Measurements from ENCODE around the gene GRM7.

Gene GRM7

DNA sequence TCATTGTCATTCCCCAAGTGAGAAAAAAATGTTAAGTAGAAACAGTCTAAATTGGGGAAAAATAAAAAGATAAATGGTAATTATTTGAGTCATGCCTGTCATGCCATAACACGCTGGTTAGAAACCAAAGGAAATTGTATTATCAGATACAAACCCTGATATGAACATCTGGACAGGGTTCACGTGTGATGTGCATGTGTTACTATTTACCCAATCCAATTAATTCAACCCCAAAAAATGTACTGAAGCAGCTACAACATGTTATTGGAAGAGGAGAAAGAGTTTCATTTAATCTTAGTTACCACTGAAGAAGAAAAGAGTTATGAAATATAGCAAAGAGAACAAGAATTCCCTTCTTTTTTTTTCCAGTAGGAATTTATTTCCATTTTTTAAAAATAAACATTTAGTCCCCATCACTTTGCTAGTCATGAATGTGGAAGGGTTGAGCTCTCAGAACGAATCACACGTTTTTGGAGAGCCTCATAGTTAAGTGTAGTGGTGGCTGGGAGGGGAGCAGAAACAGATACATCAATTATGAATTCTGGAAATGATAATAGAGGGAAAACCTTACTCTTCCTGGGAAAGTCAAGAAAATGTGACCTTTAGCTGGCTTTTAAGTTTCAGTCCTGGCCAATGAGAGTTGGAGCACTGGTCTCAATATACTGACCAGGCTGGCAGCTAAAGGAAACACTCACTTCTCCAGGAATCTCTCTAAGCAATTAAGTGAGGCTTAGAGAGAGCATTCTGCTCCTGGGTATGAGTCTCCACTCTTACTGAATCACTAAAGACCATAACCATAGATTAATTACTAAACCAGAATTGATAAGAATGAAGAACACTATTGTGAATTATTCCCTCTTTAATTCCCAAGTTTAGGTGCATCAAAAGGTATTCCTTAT, 796.5 kb downstream of the GRM7 start:
- TF ChIP-seq CTCF (IDR thresholded peaks at IDR 0.05; ENCODE audit: low read depth, low read length), result no peak
- no peak for DNase-seq
- H3K36me3 ChIP-seq, result no peaks in the 10 kb centered on the region
- H3K27ac ChIP-seq, result no peak overlapping the region
- no peaks in the 10 kb centered on the region for H3K27me3 ChIP-seq (ENCODE audit: insufficient read depth, low read depth, severe bottlenecking)
- H3K9me3 ChIP-seq (ENCODE audit: severe bottlenecking), result no peaks in the 10 kb centered on the region
- no peak overlapping the region for H3K4me3 ChIP-seq (ENCODE audit: low read depth, low read length)

GRCh38 chr3:7658294-7658693, 797.4 kb downstream of the GRM7 start:
- Histone ChIP-seq H3K27ac (no peak overlapping the region), H3K4me3 (ENCODE audit: low read depth, low read length) (no peak overlapping the region), H3K36me3 (no peaks in the 10 kb centered on the region), H3K9me3 (ENCODE audit: severe bottlenecking) (no peaks in the 10 kb centered on the region), H3K27me3 (ENCODE audit: insufficient read depth, low read depth, severe bottlenecking) (no peaks in the 10 kb centered on the region)
- DNase-seq, result no peak
- no peak for TF ChIP-seq CTCF (IDR thresholded peaks at IDR 0.05; ENCODE audit: low read depth, low read length)

GRCh38 chr3:7659079-7659478, 798.2 kb downstream of the GRM7 start:
- no peak overlapping the region for H3K27ac ChIP-seq
- no peaks in the 10 kb centered on the region for H3K9me3 ChIP-seq (ENCODE audit: severe bottlenecking)
- no peak for DNase-seq
- no peak overlapping the region for H3K4me3 ChIP-seq (ENCODE audit: low read depth, low read length)
- no peak for TF ChIP-seq CTCF (IDR thresholded peaks at IDR 0.05; ENCODE audit: low read depth, low read length)
- H3K36me3 ChIP-seq, result no peaks in the 10 kb centered on the region
- H3K27me3 ChIP-seq (ENCODE audit: insufficient read depth, low read depth, severe bottlenecking), result no peaks in the 10 kb centered on the region

DNA sequence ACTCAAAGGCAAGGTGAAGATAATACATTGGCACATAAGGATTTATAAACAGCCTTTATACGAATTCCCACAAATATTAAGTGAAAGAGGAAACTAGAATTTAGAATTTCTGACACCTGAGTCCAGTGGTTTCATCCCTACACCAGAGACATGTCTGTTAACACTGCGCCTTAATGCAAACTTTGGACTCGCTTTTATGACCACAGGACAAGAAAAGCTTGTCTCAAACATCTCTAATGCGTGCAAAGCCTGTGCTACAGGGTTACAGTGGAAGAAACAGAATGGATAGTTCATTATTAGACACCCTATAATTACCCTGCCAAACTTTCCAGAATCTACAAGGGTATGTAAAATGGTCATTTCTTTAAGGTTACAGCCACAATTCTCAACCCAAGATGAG, 802.9 kb downstream of the GRM7 start:
- H3K9me3 ChIP-seq (ENCODE audit: severe bottlenecking), result no peaks in the 10 kb centered on the region
- TF ChIP-seq CTCF (IDR thresholded peaks at IDR 0.05; ENCODE audit: low read depth, low read length), result no peak
- no peak overlapping the region for H3K4me3 ChIP-seq (ENCODE audit: low read depth, low read length)
- H3K27me3 ChIP-seq (ENCODE audit: insufficient read depth, low read depth, severe bottlenecking), result no peaks in the 10 kb centered on the region
- H3K36me3 ChIP-seq, result no peaks in the 10 kb centered on the region
- H3K27ac ChIP-seq, result no peak overlapping the region
- DNase-seq, result no peak

DNA sequence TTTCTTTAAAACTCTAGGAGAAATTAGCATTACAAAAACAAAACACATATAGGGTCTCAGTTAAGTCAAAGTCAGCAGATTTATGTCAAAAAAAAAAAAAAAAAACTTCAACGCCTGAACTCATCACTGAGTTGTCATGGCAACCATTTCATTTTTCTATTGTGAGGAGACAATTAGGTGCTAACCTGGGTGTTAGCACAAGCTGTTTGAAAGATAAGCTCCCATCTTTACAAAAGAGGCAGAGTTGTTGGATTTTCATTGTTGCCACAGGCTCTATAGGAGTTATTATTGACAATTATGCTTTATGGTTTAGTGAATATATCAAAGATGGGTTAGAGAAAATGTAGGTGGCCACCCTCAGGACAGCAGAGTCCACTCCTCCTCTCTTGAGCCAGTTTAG, 806.9 kb downstream of the GRM7 start:
- no peak overlapping the region for H3K4me3 ChIP-seq (ENCODE audit: low read depth, low read length)
- no peaks in the 10 kb centered on the region for H3K27me3 ChIP-seq (ENCODE audit: insufficient read depth, low read depth, severe bottlenecking)
- no peak for TF ChIP-seq CTCF (IDR thresholded peaks at IDR 0.05; ENCODE audit: low read depth, low read length)
- no peak for DNase-seq
- H3K27ac ChIP-seq, result no peak overlapping the region
- H3K36me3 ChIP-seq, result no peaks in the 10 kb centered on the region
- H3K9me3 ChIP-seq (ENCODE audit: severe bottlenecking), result no peaks in the 10 kb centered on the region

GRCh38 chr3:7669641-7670040, 808.7 kb downstream of the GRM7 start:
- Histone ChIP-seq H3K9me3 (ENCODE audit: severe bottlenecking) (no peaks in the 10 kb centered on the region), H3K4me3 (ENCODE audit: low read depth, low read length) (no peak overlapping the region), H3K27ac (no peak overlapping the region), H3K36me3 (no peaks in the 10 kb centered on the region), H3K27me3 (ENCODE audit: insufficient read depth, low read depth, severe bottlenecking) (no peaks in the 10 kb centered on the region)
- no peak for DNase-seq
- TF ChIP-seq CTCF (IDR thresholded peaks at IDR 0.05; ENCODE audit: low read depth, low read length), result no peak
